Activated CD4-positive, alpha-beta T cell treated with anti-CD3 and anti-CD28 coated beads for 36 hours (primary cell): ENCODE data around the gene TSPAN9. TPM values are rescaled to one million over a fixed set of nuclear protein-coding genes. Genes with fewer than 3 reads are reported as not detected.
A peak's percentile ranks its signal among the peaks of the same experiment; 100 is the strongest.

Experiments used
- ATAC-seq: fragments of 200-7000 bp; cut with Tn5 transposase; one replicate; pipeline ENCODE4 v1.10.0; 2021; ENCODE audit warnings: mild to moderate bottlenecking, moderate library complexity
- CTCF ChIA-PET: fragments of 350-600 bp; sonication (Branson Sonifier 250); formaldehyde crosslinking; loops from one replicate; lab custom pipeline; 2021; ENCODE audit warnings: antibody characterized with exemption; lab: Charles Lee
- POLR2A ChIA-PET: fragments of 350-600 bp; sonication (Branson Sonifier 250); formaldehyde crosslinking; loops from one replicate; lab custom pipeline; 2021; ENCODE audit warnings: antibody characterized with exemption, inconsistent platforms; lab: Charles Lee
- DNase-seq: peaks from one replicate; pipeline ENCODE4 v3.0.0-alpha.2; 2020
- H3K27ac Mint-ChIP-seq: one replicate; pipeline ENCODE4 v1.8.0; 2021; ENCODE audit warnings: mixed read lengths
- H3K27me3 Mint-ChIP-seq: one replicate; pipeline ENCODE4 v1.8.0; 2021; ENCODE audit warnings: mixed read lengths
- H3K36me3 Mint-ChIP-seq: one replicate; pipeline ENCODE4 v1.8.0; 2021; ENCODE audit warnings: low read depth, mixed read lengths
- H3K4me1 Mint-ChIP-seq: one replicate; pipeline ENCODE4 v1.8.0; 2021; ENCODE audit warnings: mixed read lengths
- H3K4me3 Mint-ChIP-seq: one replicate; pipeline ENCODE4 v1.8.0; 2021; ENCODE audit warnings: mild to moderate bottlenecking, moderate library complexity, mixed read lengths
- H3K9me3 Mint-ChIP-seq: one replicate; pipeline ENCODE4 v1.8.0; 2021; ENCODE audit warnings: low read depth, mixed read lengths
- intact Hi-C, 2 experiments: fragments of 100-400 bp; cut with DNase I in 1 of 2; cut with micrococcal nuclease in 1 of 2; formaldehyde crosslinking; loops; one replicate each; pipeline versions ENCODE4 v1.14.2 to v1.15.1; 2022 to 2024; cut with DNase I, micrococcal nuclease
- total RNA-seq, 2 experiments: library from RNA; stranded (reverse); gene quantifications; one replicate each; pipeline ENCODE4 v1.2.3, GENCODE V29; 2021

Gene TSPAN9
- total RNA-seq, 2 experiments from 2014 or later: 0.82 to 1.3 TPM

DNA sequence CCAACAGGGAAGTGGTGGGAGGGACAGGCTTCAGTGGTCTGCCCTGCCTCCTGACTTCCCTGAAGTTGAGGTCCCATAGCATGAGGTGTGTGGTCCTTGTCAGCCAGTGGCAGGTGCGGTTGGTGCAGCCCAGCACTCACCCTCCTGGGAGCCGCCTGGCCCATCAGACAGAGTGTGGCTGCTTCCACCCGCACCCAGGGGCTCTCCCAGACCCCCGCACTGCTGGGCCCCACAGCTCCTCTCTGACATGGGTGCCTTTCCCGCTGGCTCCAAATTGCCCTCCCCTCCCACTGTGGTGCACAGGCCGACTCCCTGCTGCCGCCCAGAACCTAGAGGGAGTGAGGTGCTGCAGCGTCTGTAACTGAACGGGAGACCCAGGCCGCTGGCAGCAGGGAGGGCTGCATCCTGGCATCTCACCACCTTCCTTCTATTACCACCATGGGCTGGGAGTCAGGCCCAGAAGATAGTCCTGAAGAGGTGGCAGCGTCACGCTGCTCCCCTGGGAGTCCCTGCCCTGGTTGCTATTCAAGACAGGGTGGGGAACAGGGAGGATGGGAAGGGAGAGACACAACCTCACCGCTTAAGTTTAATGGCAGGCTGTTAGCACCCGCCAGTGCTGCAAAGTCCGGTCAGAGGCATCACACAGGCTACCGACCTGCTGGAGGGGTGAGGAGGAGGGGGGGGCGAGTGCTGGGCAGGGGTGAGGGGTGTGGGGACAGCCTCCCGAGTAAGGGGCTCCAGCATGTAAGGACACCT is 233.3 kb downstream of the TSPAN9 start:
- ChIA-PET CTCF (interaction anchor here (0.7 to 6.9 kb wide), 2 partner anchors 11 to 434 kb away, joined by 3 to 42 read pairs; no protein-coding TSS in a partner anchor), POLR2A (no interaction called here)
- intact Hi-C loops: no loop called here
- no peak overlapping the region for H3K27ac Mint-ChIP-seq
- H3K36me3 Mint-ChIP-seq: no peaks in the 10 kb centered on the region
- no peaks in the 10 kb centered on the region for H3K4me1 Mint-ChIP-seq
- H3K4me3 Mint-ChIP-seq: no peak overlapping the region
- H3K9me3 Mint-ChIP-seq: no peaks in the 10 kb centered on the region
- no peak for DNase-seq
- peaks cover 12% of the 10 kb centered on the region for H3K27me3 Mint-ChIP-seq
- no peak for ATAC-seq

DNA sequence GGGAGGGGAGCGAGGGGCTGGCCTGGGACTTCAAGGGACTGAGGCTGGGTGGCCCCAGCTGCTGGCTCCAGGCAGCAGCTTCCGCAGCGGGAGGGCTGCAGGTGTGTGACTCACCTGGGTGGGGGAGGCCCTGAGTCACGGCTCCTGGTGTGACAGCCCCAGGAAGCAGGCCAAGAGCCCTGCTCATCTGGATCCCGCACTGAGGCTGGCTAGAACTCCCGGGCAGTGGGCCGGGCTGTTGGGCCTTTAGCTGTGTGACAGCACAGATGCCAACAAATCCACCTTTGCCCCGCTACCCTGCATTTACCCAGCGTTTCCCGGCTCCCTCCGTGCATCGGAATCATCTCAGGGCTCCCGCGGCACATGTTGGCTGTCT is 233.8 kb downstream of the TSPAN9 start:
- ChIA-PET CTCF (interaction anchor here (0.7 to 6.9 kb wide), 3 partner anchors 12 to 433 kb away, joined by 3 to 42 read pairs (median 4); no protein-coding TSS in a partner anchor), POLR2A (no interaction called here)
- H3K27ac Mint-ChIP-seq: no peak overlapping the region
- DNase-seq: peak; percentile 21
- H3K27me3 Mint-ChIP-seq: peaks cover 12% of the 10 kb centered on the region
- H3K9me3 Mint-ChIP-seq: no peaks in the 10 kb centered on the region
- intact Hi-C loops: no loop called here
- no peaks in the 10 kb centered on the region for H3K4me1 Mint-ChIP-seq
- no peaks in the 10 kb centered on the region for H3K36me3 Mint-ChIP-seq
- no peak for ATAC-seq
- H3K4me3 Mint-ChIP-seq: no peak overlapping the region

DNA sequence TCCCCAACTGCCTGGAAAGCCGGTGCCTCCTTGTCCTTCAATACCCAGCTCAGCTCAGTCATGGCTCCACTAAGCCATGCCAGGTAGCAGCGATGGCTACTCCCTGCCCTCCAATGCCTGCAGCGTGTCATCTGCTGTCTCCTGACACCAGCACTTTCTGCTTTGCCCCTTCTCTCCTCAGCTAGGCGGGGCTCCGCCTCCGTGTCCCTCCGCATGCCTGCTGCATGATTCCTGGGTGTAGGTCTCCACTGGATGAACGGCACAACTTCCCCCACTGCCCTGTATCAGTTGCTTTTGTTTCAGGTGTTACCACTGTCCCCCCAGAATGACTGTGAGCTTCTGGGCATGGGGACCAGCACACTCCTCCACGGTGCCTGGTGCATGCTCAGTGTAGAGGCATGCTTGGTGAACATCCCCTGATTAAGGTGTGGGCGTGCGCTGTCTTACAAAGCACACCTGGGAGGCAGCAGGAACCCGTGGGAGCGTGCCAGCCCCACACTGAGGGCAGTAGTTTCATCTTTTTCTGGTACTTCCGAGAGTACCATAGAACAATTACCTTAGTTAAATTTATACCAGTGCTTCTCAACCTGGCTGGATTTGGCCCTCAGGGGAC is 234.4 kb downstream of the TSPAN9 start:
- H3K27me3 Mint-ChIP-seq: peaks cover 12% of the 10 kb centered on the region
- ATAC-seq (no peak), DNase-seq (no peak)
- ChIA-PET CTCF (interaction anchor here (0.7 to 6.9 kb wide), 4 partner anchors 13 to 433 kb away, joined by 3 to 42 read pairs (median 4); no protein-coding TSS in a partner anchor), POLR2A (no interaction called here)
- no peaks in the 10 kb centered on the region for H3K36me3 Mint-ChIP-seq
- no peak overlapping the region for H3K27ac Mint-ChIP-seq
- no peak overlapping the region for H3K4me3 Mint-ChIP-seq
- no peaks in the 10 kb centered on the region for H3K9me3 Mint-ChIP-seq
- no peaks in the 10 kb centered on the region for H3K4me1 Mint-ChIP-seq
- intact Hi-C loops: no loop called here

DNA sequence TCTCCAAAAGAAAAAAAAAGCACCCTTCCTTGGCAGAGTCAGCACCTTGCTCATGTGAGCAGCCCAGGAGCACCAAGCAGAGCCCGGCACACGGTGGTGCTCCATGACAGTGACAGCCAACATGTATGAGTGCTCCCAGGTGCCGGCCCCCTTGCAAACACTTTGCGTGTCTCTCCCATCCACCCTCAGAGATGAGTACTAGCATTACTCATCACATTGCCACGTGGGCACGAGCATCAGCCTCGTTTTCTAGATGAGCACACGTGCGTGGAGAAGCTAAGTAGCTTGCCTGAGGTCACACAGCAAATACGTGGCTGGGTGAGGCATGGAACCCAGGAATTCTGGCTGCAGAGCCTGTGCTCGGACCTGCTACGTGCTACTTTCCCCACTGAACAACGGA is 235.9 kb downstream of the TSPAN9 start:
- Mint-ChIP-seq H3K27me3 (peaks cover 12% of the 10 kb centered on the region), H3K27ac (no peak overlapping the region), H3K4me1 (no peaks in the 10 kb centered on the region), H3K36me3 (no peaks in the 10 kb centered on the region), H3K4me3 (no peak overlapping the region), H3K9me3 (no peaks in the 10 kb centered on the region)
- DNase-seq (peak; percentile 17), ATAC-seq (no peak)
- intact Hi-C loops: loop anchor here in 1 of 2 experiments (1.0 kb wide), 1 partner anchor 464 kb away; no protein-coding TSS in a partner anchor
- ChIA-PET CTCF (interaction anchor here (0.8 to 6.9 kb wide), 4 partner anchors 11 to 93 kb away, joined by 3 to 42 read pairs (median 4); no protein-coding TSS in a partner anchor), POLR2A (interaction anchor here (1.5 kb wide), 1 partner anchor 9 kb away, joined by 5 read pairs; no protein-coding TSS in a partner anchor)

DNA sequence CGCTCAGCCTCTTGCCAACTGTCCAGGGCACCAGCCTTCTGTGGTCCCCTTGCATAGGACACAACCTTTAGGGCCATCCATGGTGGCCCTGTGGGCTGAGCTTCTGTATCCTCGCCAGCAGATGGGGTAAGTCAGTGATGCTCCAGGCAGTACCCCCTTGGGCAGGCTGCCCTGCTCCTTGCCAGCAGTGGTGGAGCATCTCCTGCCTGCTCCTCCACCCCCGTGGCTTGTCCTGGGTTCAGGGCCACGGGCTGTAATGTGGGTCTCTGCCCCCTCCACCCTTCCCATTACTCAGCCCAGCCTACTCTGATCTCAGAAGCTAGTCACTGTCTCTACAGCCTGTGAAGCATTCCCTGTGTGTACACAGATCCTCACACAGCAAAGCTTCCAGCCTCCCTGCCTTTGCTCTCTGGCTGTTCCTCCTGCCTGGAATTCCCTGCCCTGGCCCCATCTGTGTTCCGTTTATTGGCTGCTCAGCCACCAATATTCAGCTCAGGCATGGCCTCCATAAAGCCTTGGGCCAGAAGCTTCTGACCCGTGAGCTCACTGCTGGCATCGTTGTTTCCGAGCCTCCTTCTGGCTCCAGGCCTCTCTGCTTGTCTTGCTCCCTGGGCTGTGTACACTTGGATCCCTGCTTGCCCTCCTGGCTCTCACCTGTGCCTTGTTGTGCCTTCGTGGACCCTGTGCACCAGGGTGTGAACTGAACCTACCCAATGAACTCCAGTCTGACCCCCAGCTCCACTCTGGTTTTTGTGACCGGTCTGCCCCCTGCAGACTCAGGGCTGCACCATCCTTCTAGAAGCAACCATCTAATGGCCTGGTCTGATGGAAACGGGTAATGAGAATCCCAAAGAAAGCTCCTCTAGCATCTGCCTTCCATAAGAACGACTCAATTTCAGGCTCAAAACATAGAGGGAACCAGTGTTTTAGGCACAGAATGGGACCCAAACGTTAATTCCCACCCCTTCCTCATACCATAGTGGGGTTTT is 236.8 kb downstream of the TSPAN9 start:
- DNase-seq (peak; percentile 44), ATAC-seq (peak; percentile 78)
- intact Hi-C loops: loop anchor here in 1 of 2 experiments (1.0 kb wide), 1 partner anchor 463 kb away; no protein-coding TSS in a partner anchor
- ChIA-PET CTCF (interaction anchor here (0.8 to 6.9 kb wide), 5 partner anchors 12 to 490 kb away, joined by 3 to 42 read pairs (median 4); no protein-coding TSS in a partner anchor), POLR2A (interaction anchor here (0.8 to 1.5 kb wide), 2 partner anchors 10 to 14 kb away, joined by 3 to 5 read pairs; no protein-coding TSS in a partner anchor)
- no peak overlapping the region for H3K27ac Mint-ChIP-seq
- no peaks in the 10 kb centered on the region for H3K4me1 Mint-ChIP-seq
- H3K36me3 Mint-ChIP-seq: no peaks in the 10 kb centered on the region
- H3K4me3 Mint-ChIP-seq: no peak overlapping the region
- no peaks in the 10 kb centered on the region for H3K9me3 Mint-ChIP-seq
- H3K27me3 Mint-ChIP-seq: peaks cover 12% of the 10 kb centered on the region

DNA sequence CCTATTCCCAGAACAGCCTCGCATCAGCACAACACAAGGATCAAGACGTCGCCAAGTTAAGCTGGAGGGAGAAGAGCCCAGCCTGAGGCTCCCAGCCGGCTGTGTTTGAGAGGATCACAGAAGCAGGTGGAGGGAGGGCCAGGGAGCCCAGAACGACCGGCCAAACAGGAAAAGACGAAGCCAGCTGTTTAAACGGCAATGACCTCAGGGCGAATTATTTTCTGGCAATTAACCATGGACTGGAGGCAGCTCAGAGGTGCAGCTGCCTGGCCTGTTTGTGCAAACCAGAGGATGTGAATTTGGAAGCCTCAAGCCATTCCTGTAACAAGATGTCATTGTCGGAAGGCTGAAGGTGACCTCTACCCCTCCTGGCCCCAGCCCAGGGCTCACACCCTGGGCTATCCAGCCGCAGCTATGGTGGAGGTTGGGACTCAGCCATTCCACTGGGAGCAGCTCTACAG is 238.1 kb downstream of the TSPAN9 start:
- no peak overlapping the region for H3K4me3 Mint-ChIP-seq
- ChIA-PET POLR2A (no interaction called here), CTCF (interaction anchor here (0.8 to 6.9 kb wide), 4 partner anchors 16 to 489 kb away, joined by 3 to 42 read pairs (median 4); no protein-coding TSS in a partner anchor)
- DNase-seq: no peak
- H3K27me3 Mint-ChIP-seq: peaks cover 14% of the 10 kb centered on the region
- H3K36me3 Mint-ChIP-seq: no peaks in the 10 kb centered on the region
- no peaks in the 10 kb centered on the region for H3K4me1 Mint-ChIP-seq
- intact Hi-C loops: no loop called here
- no peak overlapping the region for H3K27ac Mint-ChIP-seq
- H3K9me3 Mint-ChIP-seq: no peaks in the 10 kb centered on the region
- ATAC-seq: no peak

DNA sequence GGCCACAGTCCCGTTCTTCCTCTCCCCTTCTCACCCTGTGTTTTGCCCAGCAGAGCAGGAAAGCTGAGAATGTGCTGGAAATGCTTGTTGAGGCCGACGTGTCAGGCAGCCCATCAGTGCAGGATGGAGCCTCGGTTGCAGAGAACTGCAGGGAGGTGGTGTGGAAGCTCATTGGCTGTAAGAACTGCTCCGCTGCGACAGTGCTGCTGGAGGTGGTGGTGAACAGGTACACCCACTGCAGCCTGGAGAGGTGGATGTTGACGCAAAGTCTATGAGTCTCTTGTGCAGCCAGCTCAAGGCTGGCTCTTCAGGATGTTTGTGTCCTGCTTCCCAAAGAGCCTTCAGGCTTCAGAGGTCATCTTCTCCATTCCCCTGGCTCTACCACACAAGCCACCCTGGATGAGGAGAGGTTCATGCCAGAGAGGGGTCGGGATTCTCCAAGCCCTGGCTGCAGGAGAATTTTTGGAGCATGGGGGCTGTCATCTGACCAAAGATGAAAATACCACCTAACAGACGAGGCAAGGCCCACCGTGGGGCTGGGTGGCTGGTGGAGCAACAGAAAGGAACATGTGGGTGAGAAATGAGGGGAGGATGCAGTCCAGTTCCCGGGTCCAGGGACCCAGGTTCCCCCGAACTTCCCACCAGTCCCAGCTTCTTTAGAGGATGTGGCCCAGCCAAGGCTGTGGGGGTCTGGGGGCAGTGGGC is 239.7 kb downstream of the TSPAN9 start:
- intact Hi-C loops: no loop called here
- DNase-seq (no peak), ATAC-seq (no peak)
- H3K27me3 Mint-ChIP-seq: peaks cover 14% of the 10 kb centered on the region
- H3K4me1 Mint-ChIP-seq: no peaks in the 10 kb centered on the region
- ChIA-PET POLR2A (no interaction called here), CTCF (interaction anchor here (0.7 to 6.9 kb wide), 3 partner anchors 17 to 217 kb away, joined by 3 to 42 read pairs (median 8); no protein-coding TSS in a partner anchor)
- no peak overlapping the region for H3K4me3 Mint-ChIP-seq
- H3K36me3 Mint-ChIP-seq: no peaks in the 10 kb centered on the region
- H3K9me3 Mint-ChIP-seq: no peaks in the 10 kb centered on the region
- H3K27ac Mint-ChIP-seq: no peak overlapping the region

DNA sequence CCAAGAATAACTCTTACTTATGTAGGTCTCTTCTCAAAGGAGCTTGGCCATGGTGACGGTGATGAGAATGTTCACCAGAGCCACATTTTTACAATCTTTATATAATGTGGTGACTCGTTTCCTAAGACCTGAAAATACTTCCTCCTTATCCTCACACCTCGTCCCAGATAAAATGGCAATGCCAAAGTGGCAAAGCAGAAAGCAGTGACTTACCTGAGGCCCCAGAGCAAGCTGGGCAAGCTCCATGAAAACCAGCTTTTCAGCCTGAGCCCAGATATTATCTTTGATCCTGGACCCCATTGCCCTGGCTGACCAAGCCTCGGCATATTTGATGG is 240.3 kb downstream of the TSPAN9 start:
- intact Hi-C loops: no loop called here
- Mint-ChIP-seq H3K4me1 (no peaks in the 10 kb centered on the region), H3K4me3 (no peak overlapping the region), H3K36me3 (no peaks in the 10 kb centered on the region), H3K27ac (no peak overlapping the region), H3K9me3 (no peaks in the 10 kb centered on the region), H3K27me3 (peaks cover 14% of the 10 kb centered on the region)
- ATAC-seq: no peak
- no peak for DNase-seq
- POLR2A ChIA-PET: no interaction called here
- CTCF ChIA-PET: interaction anchor here (1.4 kb wide), 1 partner anchor 18 kb away, joined by 8 read pairs; no protein-coding TSS in a partner anchor

DNA sequence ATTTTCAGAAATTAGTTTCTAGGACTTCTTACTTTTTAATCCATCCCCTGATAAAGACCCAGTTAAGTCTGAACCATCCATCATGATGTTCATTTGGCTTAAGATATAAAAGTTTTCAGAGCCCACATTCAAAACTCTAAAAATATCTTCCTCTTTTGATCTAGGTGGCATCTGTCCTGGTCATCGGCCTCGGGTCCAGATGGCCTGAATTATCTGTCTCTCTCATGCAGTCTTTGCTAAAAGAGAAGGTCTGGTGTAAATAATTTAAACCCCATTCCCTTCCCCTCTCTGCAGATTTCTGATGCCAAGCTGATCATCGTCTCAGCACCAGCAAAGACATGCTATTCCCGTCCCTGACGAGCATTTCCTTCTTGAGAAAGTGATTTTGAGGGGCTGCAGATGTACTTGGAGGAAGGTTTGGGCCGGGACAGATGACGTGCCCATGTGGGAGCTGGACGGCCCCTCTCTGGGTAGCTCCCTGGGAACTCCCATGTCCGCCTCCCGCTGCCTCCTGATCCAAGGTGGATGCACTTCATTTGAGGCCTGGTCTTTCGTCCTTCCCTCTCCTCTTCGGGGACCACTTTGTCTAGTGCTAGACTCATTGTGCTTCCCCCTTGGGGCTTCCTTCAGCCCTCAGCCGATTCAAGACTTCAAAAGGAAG is 240.8 kb downstream of the TSPAN9 start:
- Mint-ChIP-seq H3K9me3 (no peaks in the 10 kb centered on the region), H3K36me3 (no peaks in the 10 kb centered on the region), H3K4me3 (no peak overlapping the region), H3K27me3 (peaks cover 14% of the 10 kb centered on the region), H3K27ac (no peak overlapping the region), H3K4me1 (no peaks in the 10 kb centered on the region)
- ATAC-seq: no peak
- ChIA-PET POLR2A (no interaction called here), CTCF (interaction anchor here (1.4 kb wide), 1 partner anchor 18 kb away, joined by 8 read pairs; no protein-coding TSS in a partner anchor)
- intact Hi-C loops: no loop called here
- no peak for DNase-seq
